Subcutaneous adipose tissue (tissue), 4 donors: ENCODE measurements around the gene G6PC3. TPM values are rescaled to one million over a fixed set of nuclear protein-coding genes. Genes with fewer than 3 reads are reported as not detected.

Source experiments
- CTCF ChIP-seq: fragments of 450-650 bp; IDR thresholded peaks from one replicate; pipeline ENCODE4 v1.5.1; 2016; ENCODE audit warnings: low read depth, mild to moderate bottlenecking, control low read depth, antibody characterized with exemption, moderate library complexity
- total RNA-seq, 4 donors: library from RNA; depleted of rRNA; stranded (reverse); fragments of >200 nt; gene quantifications; one replicate each; pipeline ENCODE4 v1.1.0, GENCODE V29; 2016

Gene G6PC3
- total RNA-seq, 4 donors from 2014 or later = 30.6 to 39.9 (median 35.7) TPM

GRCh38 chr17:44081681-44082080 lies 11.1 kb downstream of the G6PC3 start:
- TF ChIP-seq CTCF = no peak

- TF ChIP-seq CTCF = no peak
These were observed 11.9 kb downstream of the G6PC3 start for GRCh38 chr17:44082256-44082927.

DNA sequence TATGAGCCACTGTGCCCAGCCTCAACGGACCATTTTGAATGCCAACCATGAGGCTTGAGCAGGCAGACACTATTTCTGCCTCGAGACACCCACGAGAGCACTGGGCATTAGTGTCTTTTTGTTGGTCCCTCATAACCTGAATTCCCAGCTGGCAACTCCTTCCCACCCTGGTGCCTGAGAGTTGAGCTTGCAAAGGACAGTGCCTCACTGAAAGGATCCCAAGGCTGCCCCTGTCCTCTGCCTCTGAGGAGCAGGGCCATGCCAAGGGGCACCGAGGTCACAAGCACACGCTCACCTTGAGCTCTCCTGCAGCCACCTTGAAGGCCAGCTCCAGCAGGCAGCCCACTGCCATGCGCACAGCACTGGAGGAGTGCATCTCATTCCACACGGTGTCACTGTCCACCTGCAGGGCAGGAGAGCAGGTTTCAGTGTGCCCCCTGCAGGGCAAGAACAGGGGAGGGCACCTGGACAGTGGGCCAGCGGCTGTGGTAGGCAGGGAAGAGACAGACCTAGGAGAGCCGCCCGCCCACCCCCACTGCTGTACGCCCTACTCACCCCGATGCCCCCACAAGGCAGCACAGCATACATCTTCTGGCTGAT lies 12.8 kb downstream of the G6PC3 start:
- no peak for TF ChIP-seq CTCF

- TF ChIP-seq CTCF = no peak
These were observed 13.6 kb downstream of the G6PC3 start for GRCh38 chr17:44084131-44084538.

- no peak for TF ChIP-seq CTCF
These were observed 14.4 kb downstream of the G6PC3 start for GRCh38 chr17:44084921-44085320.

DNA sequence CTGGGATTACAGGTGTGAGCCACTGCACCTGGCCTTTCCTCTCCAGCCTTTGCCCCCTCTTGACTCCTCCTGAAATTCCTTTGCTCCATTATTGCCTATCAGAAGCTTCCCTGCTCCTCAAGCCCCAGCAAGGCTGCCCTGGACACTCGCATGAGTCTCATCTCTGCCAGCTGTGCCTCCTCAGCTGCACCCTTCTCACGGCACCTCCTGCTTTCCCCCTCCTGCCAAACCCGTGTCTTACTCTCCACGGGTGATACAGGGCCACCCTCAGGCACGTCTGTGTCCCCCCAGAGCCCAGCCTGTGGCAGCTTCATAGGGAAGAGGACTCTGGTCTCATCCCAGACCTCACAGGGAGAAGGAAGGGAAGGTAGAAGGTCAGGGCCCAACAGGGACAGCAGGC lies 15.4 kb downstream of the G6PC3 start:
- no peak for TF ChIP-seq CTCF

GRCh38 chr17:44086364-44087311 lies 16.1 kb downstream of the G6PC3 start:
- no peak for TF ChIP-seq CTCF
